ENCODE measurements around the gene ZDHHC11.
"Not testable (repeated sequence)": the region's sequence is repeated elsewhere in the genome, so short reads cannot be mapped to it uniquely, and the experiment has no call there.

ZDHHC11 gene

GRCh38 chr5:776862-777711 lies 73.7 kb downstream of the ZDHHC11 start:
- no peak for DNase-seq (ENCODE audit: low read depth in 2 of 2)

- no peak for DNase-seq (ENCODE audit: low read depth in 2 of 2)
Observed at GRCh38 chr5:775961-776861, 74.6 kb downstream of the ZDHHC11 start.

DNA sequence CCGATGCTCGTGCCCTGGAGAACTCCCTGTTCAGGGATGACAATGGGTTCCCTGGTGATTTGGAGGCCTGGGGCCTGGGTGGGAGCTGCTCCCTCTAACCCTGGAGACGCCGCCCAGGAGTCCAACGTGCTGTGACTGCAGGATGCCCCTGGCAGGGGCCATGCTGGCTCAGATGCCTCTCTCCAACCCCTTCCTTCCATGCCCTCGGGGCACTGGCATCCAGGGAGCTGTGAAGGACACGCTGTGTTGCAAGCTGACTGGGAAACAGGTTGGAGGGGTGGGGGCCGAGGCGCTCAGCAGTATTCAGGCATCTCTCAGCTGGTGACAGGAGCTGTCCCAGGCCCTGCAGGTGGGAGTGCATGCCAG lies 75.2 kb downstream of the ZDHHC11 start:
- DNase-seq (ENCODE audit: low read depth in 2 of 2): not testable (repeated sequence)

DNA sequence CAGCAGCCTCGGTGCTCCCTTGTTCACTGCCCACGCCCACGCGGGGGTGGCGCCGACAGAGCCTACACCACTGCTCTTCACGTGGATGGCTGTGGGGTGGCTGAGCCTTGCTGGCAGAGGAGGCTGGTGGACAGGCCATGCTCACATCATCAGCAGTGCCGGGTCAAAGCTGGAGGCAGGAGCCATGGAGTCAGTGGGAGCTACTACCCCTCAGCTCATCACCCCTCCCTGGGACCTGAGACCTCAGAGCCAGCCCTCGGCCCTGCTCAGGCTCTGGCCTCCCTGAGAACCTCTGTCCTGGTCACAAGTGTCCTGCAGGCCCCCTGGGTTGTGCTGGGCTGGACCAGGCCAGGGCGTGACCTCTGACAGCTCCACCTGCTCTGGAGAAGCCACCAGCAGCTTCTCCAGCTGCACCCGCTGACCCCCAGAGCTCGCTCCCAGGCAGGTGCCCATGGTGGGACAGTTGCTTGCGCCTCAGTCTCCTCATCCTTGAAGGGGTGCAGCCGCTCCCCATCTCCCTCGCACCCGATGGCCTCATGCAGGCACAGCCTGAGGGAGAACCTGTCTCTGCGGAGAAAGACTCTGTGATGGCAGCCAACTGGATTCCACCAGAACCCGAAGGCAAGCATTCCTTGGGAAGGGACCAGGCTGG lies 75.8 kb downstream of the ZDHHC11 start:
- not testable (repeated sequence) for DNase-seq (ENCODE audit: low read depth in 2 of 2)

- DNase-seq (ENCODE audit: low read depth in 2 of 2): not testable (repeated sequence)
Observed at GRCh38 chr5:774304-774703, 76.5 kb downstream of the ZDHHC11 start.

DNA sequence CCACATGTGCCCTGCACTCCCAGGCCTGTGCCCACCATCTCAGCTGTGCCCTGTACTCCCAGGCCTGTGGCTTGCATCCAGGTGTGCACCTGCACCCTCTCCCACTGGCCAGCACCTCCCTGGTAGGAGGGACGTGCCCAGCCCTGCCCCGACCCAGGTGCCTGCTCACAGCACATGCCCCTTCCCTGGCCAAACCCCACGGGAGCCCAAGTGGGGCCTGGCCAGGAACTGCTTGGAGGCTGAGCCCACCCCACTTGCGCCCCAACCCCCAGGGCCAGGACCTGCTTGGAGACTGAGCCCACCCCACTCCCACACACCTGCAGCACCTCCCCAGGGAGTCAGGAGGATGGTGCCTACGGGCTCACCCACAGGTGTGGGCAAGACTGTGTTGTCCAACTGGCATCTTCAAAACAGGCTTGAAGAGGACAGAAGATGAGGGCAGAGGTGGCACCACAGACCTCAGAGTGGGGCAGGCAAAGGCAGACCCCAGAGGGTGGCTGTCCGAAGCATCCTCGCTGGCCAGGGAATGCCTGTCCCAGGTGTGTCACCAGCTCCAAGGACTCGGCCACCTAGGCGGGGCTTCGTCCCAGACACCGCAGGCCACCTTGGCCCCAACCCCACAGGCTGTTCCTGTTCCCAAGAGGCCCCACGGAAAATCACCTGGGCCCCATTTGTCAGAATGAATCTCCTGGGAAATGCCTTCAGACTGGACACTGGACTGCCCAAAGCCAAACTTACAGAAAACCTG lies 77.1 kb downstream of the ZDHHC11 start:
- DNase-seq (ENCODE audit: low read depth in 2 of 2): no peak

DNA sequence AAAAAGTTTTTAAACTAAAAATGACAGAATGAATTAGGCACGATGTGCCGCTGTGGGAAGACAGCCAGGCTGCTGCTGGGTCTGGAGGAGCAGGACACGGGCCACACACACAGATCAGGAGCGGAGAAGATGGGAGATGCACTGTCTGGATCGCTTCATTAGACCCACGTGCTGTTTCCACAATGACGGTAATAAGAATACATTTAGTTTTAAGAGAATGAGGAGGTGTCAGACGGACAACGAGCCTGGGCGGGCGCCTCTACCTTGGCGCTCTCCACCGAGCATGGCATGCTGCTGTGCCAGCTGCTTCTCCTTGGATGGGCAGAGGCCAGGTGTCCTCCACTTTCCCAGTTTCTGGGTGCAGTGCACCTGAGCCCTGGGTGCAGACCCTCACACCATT lies 77.9 kb downstream of the ZDHHC11 start:
- DNase-seq (ENCODE audit: low read depth in 2 of 2): not testable (repeated sequence)

GRCh38 chr5:772547-772890 lies 78.3 kb downstream of the ZDHHC11 start:
- not testable (repeated sequence) for DNase-seq (ENCODE audit: low read depth in 2 of 2)

DNA sequence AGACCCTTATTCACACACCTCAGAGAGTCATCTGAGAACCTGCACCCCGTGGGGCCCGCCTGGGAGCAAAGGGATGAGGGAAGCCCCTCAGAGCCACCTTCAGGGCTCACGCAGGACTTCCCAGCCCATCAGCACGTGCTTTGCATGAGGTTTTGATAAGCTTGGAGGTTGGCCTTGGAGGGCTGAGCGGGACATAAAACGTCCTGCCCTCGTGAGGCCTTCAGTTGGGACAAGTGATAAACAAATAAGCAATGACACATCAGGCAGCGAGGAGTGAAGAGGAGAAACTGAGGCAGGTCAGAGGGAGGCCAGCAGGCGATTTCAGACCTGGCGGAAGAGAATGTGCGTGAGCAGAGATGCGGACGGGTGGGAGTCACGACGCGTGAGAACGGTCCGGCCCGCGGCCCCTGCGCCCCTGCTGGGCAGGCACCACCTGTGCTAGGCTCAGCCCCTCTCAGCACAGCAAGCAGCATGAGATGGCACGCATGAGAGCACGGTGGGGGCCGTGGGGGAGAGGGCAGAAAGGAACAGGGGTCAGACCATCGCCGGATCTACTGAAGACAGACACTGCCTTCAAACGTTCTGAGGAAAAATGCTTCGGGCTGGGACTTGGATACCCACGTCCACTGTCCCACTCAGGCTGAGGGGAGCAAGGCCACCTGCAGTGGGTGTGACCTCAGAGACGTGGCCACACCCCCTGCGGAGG lies 78.8 kb downstream of the ZDHHC11 start:
- DNase-seq (ENCODE audit: low read depth in 2 of 2): not testable (repeated sequence)

DNA sequence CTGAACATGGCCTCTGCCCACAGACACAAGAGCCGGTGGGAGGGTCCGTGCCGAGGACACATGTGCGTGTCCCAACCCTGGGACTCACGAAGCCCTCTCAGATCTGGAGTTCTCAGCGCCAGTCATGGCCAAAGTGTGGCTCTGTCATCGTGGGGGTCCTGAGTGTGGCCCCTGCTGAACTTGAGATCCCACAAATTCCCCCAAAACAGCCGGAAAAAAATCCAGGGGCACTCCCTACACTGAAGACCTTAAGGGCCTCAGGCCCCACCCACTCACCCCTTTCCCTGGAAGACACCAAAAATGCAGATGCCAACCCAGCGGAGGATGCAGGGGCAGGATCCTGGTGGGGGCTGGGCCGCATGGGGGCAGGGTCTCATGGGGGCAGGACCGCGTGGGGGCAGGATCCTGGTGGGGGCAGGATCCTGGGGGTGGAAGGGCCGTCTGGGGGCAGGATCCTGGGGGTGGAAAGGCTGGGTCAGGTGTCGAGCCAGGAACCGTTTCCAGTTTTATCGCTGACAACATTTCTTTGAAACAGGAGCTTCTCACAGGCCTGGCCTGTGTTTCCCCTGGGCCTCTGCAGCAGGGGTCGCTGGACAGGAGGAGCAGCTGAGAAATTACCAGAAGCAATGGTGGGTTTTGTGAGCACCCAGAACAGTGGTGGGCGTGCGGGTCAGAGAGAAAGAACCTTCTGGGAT lies 79.6 kb downstream of the ZDHHC11 start:
- not testable (repeated sequence) for DNase-seq (ENCODE audit: low read depth in 2 of 2)

- DNase-seq (ENCODE audit: low read depth in 2 of 2): not testable (repeated sequence)
Observed at GRCh38 chr5:770585-770984, 80.2 kb downstream of the ZDHHC11 start.

DNA sequence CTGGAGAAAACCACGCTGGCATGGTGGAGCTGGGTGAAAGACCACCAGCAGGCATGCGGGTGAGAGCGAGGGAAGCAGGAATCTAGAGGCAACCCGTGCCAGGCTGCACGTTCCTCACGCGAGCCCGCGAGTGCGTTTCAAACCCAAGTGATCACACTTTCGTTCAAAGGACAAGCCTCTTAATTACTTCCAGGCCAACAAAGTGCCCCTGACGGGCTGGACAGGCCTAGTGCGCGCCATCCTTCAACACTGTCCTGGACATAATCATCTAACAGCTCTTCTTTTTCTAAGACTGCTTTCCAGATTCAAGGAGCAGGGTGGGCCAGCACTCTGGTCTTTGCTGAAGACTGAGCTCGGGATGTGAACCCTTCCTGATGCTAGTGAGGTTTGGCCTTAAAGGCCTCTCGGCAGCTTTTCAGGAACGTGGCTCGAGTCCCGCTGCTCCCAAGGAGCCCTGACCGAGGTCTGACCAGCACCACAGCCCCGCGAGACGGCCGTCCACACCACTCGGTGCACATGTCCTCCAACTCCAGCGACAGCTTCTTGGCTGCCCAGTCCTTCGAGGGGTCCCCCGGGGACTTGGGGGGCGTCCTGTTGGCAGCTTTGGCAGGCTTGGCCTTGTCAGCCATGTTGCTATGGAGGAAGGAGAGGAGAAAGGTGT lies 81.2 kb downstream of the ZDHHC11 start:
- DNase-seq (ENCODE audit: low read depth in 2 of 2): not testable (repeated sequence)

GRCh38 chr5:766666-767431 lies 83.9 kb downstream of the ZDHHC11 start:
- DNase-seq (ENCODE audit: low read depth in 2 of 2): no peak

DNA sequence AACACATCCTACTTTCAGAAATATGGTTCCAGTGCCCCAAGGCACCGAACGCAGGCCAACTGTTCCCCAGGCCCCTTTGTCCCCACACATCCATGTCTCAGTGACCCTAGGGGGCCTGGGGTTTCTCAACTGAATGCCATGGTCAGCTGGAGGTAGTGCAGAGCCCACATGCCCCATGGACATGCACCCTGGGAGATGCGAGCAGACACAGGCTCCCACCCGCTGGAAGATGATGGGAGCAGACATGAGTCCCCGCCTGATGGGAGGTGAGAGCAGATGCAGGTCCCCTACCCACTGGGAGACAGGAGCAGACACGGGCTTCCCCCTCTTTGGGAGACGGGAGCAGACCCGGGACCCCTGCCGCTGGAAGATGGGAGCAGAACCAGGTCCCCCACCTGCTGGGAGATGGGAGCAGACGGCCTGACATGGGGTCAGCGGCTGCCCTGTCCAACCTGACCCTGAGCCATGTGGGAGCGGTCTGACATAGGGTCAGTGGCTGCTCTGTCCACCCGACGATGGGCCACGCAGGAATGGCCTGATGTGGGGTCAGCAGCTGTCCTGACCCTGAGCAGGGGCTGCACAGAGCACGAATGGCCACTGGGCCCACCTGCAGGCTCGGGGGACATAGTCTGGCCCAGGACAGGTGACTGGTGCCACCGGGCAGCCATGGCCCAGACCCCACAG lies 84.7 kb downstream of the ZDHHC11 start:
- no peak for DNase-seq (ENCODE audit: low read depth in 2 of 2)

- no peak for DNase-seq (ENCODE audit: low read depth in 2 of 2)
Observed at GRCh38 chr5:763998-764781, 86.6 kb downstream of the ZDHHC11 start.

GRCh38 chr5:763397-763796 lies 87.4 kb downstream of the ZDHHC11 start:
- DNase-seq (ENCODE audit: low read depth in 2 of 2): no peak

- not testable (repeated sequence) for DNase-seq (ENCODE audit: low read depth in 2 of 2)
Observed at GRCh38 chr5:762996-763395, 87.8 kb downstream of the ZDHHC11 start.

Data from stimulated activated CD8-positive, alpha-beta memory T cell treated with anti-CD3 and anti-CD28 coated beads, Interleukin-7, amount 100 ng/mL, for 1 hour (primary cell).